ENCODE data around the gene SPEN. TPM values are rescaled to one million over a fixed set of nuclear protein-coding genes. Genes with fewer than 3 reads are reported as not detected.
"Not testable (repeated sequence)": the region's sequence is repeated elsewhere in the genome, so short reads cannot be mapped to it uniquely, and the experiment has no call there.

Gene SPEN
- total RNA-seq, 1 experiment from 2014 or later = 48.3 TPM

GRCh38 chr1:15838721-15839120 lies 8.8 kb upstream of the SPEN start:
- Mint-ChIP-seq H3K27ac (ENCODE audit: unreplicated experiment) (no peak overlapping the region), H3K4me1 (ENCODE audit: low read depth, unreplicated experiment) (no peaks in the 10 kb centered on the region), H3K9me3 (ENCODE audit: low read depth, unreplicated experiment) (no peaks in the 10 kb centered on the region), H3K36me3 (ENCODE audit: insufficient read depth, unreplicated experiment) (peaks cover 36% of the 10 kb centered on the region), H3K4me3 (ENCODE audit: low read depth, unreplicated experiment) (no peak overlapping the region), H3K27me3 (ENCODE audit: unreplicated experiment) (no peaks in the 10 kb centered on the region)
- intact Hi-C loops (cut with micrococcal nuclease; ENCODE audit: unreplicated experiment) = no loop called here
- CTCF ChIA-PET = interaction anchor here (0.6 to 0.9 kb wide), 2 partner anchors 9 to 67 kb away, joined by 3 to 7 read pairs; partner anchors contain the start of gene SPEN
- no TSS peak for BruUV-seq (replicated peaks)
- no peak for DNase-seq
- TF ChIP-seq, protein P1, sequence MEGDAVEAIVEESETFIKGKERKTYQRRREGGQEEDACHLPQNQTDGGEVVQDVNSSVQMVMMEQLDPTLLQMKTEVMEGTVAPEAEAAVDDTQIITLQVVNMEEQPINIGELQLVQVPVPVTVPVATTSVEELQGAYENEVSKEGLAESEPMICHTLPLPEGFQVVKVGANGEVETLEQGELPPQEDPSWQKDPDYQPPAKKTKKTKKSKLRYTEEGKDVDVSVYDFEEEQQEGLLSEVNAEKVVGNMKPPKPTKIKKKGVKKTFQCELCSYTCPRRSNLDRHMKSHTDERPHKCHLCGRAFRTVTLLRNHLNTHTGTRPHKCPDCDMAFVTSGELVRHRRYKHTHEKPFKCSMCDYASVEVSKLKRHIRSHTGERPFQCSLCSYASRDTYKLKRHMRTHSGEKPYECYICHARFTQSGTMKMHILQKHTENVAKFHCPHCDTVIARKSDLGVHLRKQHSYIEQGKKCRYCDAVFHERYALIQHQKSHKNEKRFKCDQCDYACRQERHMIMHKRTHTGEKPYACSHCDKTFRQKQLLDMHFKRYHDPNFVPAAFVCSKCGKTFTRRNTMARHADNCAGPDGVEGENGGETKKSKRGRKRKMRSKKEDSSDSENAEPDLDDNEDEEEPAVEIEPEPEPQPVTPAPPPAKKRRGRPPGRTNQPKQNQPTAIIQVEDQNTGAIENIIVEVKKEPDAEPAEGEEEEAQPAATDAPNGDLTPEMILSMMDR (IDR thresholded peaks at IDR 0.05; ENCODE audit: unreplicated experiment) = no peak

DNA sequence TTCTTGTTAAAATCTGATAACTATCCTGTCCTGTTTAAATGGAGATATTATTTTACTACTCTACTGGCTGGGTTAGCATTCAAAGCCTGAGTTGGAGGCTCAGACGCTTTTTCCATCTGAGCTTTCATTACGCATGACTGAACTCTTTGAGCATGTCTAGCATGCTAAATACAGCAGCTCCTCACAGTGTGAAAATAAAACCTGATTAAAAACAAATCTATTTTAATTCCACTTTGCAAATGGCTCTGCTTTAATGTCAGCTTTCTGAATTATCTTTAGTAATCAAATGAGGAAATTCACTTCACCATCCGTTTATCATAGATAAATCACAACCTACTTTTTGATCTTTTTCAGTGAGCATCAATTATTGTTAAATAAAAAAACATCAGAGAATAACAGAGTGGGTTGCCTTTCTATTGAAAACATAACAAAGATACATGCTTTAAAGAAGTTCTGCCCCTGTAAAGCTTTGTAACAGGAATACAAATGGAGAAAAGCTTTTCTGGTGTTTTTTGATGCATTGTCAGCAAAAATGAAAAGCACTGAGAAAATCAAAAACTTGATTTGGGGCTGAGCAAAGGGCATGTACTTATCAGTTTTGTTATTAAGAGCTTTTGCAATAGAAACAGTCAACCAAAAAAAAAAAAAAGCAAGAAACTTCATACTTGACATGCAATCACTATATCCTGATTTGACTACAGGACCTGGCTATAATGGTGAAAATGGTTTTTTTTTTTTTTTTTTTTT lies 3.5 kb upstream of the SPEN start:
- peaks cover 19% of the 10 kb centered on the region for H3K36me3 Mint-ChIP-seq (ENCODE audit: insufficient read depth, unreplicated experiment)
- BruUV-seq (replicated peaks) = no TSS peak
- DNase-seq = no peak
- H3K9me3 Mint-ChIP-seq (ENCODE audit: low read depth, unreplicated experiment) = no peaks in the 10 kb centered on the region
- CTCF ChIA-PET = no interaction called here
- H3K27ac Mint-ChIP-seq (ENCODE audit: unreplicated experiment) = no peak overlapping the region
- intact Hi-C loops (cut with micrococcal nuclease; ENCODE audit: unreplicated experiment) = no loop called here
- TF ChIP-seq, protein P1 (IDR thresholded peaks at IDR 0.05; ENCODE audit: unreplicated experiment) = no peak
- no peaks in the 10 kb centered on the region for H3K4me1 Mint-ChIP-seq (ENCODE audit: low read depth, unreplicated experiment)
- no peaks in the 10 kb centered on the region for H3K27me3 Mint-ChIP-seq (ENCODE audit: unreplicated experiment)
- H3K4me3 Mint-ChIP-seq (ENCODE audit: low read depth, unreplicated experiment) = no peak overlapping the region

- intact Hi-C loops (cut with micrococcal nuclease; ENCODE audit: unreplicated experiment) = loop anchor here (5.0 kb wide), 1 partner anchor 49 kb away; no protein-coding TSS in a partner anchor
- peak overlapping the region; percentile 80 for H3K4me3 Mint-ChIP-seq (ENCODE audit: low read depth, unreplicated experiment)
- H3K36me3 Mint-ChIP-seq (ENCODE audit: insufficient read depth, unreplicated experiment) = peaks cover 30% of the 10 kb centered on the region
- H3K27ac Mint-ChIP-seq (ENCODE audit: unreplicated experiment); CTCF ChIA-PET; H3K4me1 Mint-ChIP-seq (ENCODE audit: low read depth, unreplicated experiment); DNase-seq; BruUV-seq (replicated peaks); H3K27me3 Mint-ChIP-seq (ENCODE audit: unreplicated experiment); H3K9me3 Mint-ChIP-seq (ENCODE audit: low read depth, unreplicated experiment): not testable (repeated sequence)
Measured at GRCh38 chr1:15846056-15846455, 1.5 kb upstream of the SPEN start.

DNA sequence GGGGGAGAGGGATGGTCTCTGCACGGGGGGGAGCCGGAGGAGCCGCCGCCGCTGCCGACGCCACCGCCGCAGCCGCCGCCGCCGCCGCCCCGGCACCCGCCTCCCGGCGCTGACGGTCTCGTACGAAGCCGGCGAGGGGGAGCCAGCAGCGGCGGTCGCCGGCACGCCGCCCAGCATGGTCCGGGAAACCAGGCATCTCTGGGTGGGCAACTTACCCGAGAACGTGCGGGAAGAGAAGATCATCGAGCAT lies 311 bp downstream of the SPEN start:
- no TSS peak for BruUV-seq (replicated peaks)
- Mint-ChIP-seq H3K27ac (ENCODE audit: unreplicated experiment) (no peak overlapping the region), H3K9me3 (ENCODE audit: low read depth, unreplicated experiment) (no peaks in the 10 kb centered on the region), H3K27me3 (ENCODE audit: unreplicated experiment) (no peaks in the 10 kb centered on the region), H3K36me3 (ENCODE audit: insufficient read depth, unreplicated experiment) (peaks cover 34% of the 10 kb centered on the region), H3K4me1 (ENCODE audit: low read depth, unreplicated experiment) (no peaks in the 10 kb centered on the region), H3K4me3 (ENCODE audit: low read depth, unreplicated experiment) (peak overlapping the region; percentile 80)
- DNase-seq = no peak
- intact Hi-C loops (cut with micrococcal nuclease; ENCODE audit: unreplicated experiment) = loop anchor here (5.0 kb wide), 1 partner anchor 51 kb away; no protein-coding TSS in a partner anchor
- CTCF ChIA-PET = interaction anchor here (0.8 to 1.8 kb wide), 5 partner anchors 10 to 127 kb away, joined by 3 to 6 read pairs (median 3); no protein-coding TSS in a partner anchor
- TF ChIP-seq, protein P1 (IDR thresholded peaks at IDR 0.05; ENCODE audit: unreplicated experiment) = no peak
